H1 (cell line): ENCODE data around the gene EPHA6. TPM values are rescaled to one million over a fixed set of nuclear protein-coding genes. Genes with fewer than 3 reads are reported as not detected.

Source experiments
- CTCF ChIA-PET: fragments of 300-600 bp; sonication (Branson Sonifier 250); formaldehyde crosslinking; loops from one replicate; lab custom pipeline; 2021; ENCODE audit not compliant: partially characterized antibody; lab: Charles Lee
- POLR2A ChIA-PET: fragments of 300-600 bp; sonication (Branson Sonifier 250); formaldehyde crosslinking; loops from one replicate; lab custom pipeline; 2021; ENCODE audit warnings: inconsistent platforms; ENCODE audit not compliant: partially characterized antibody; lab: Charles Lee
- DNase-seq, 2 experiments: peaks; one replicate each; pipeline versions ENCODE4 v3.0.0 to v3.0.0-alpha.2; 2010 to 2022; ENCODE audit warnings: low spot score in 2 of 2, low read depth in 1 of 2, mixed read lengths in 1 of 2
- FAIRE-seq: peaks from 2 replicates; lab custom pipeline; 2011; peaks lifted over from hg19 to GRCh38; lab: Jason Lieb, UNC
- H2AFZ ChIP-seq: 2 replicates; pipeline ENCODE4 v1.8.1; 2012; ENCODE audit warnings: low read length, inconsistent platforms
- H2AK5ac ChIP-seq: 2 replicates; pipeline ENCODE4 v1.6.1; 2013; ENCODE audit warnings: low read depth, low read length
- H2BK120ac ChIP-seq: replicated peaks from 2 replicates; pipeline ENCODE3; 2013; ENCODE audit warnings: low read depth, low read length, inconsistent platforms
- H2BK12ac ChIP-seq: 2 replicates; pipeline ENCODE4 v1.6.1; 2013; ENCODE audit warnings: low read depth, low read length
- H2BK15ac ChIP-seq: 2 replicates; pipeline ENCODE4 v1.6.1; 2013; ENCODE audit warnings: low read length
- H2BK20ac ChIP-seq: 2 replicates; pipeline ENCODE4 v1.6.1; 2013; ENCODE audit warnings: low read length
- H2BK5ac ChIP-seq: 2 replicates; pipeline ENCODE4 v1.6.1; 2013; ENCODE audit warnings: low read depth, low read length
- H3K14ac ChIP-seq: 2 replicates; pipeline ENCODE4 v1.6.1; 2013; ENCODE audit warnings: inconsistent platforms; ENCODE audit not compliant: insufficient read length
- H3K18ac ChIP-seq: 2 replicates; pipeline ENCODE4 v1.6.1; 2013; ENCODE audit warnings: low read length; ENCODE audit errors: extremely low read depth
- H3K23ac ChIP-seq: 2 replicates; pipeline ENCODE4 v1.6.1; 2013; ENCODE audit warnings: inconsistent platforms; ENCODE audit not compliant: insufficient read length
- H3K23me2 ChIP-seq: 2 replicates; pipeline ENCODE4 v1.6.1; 2013; ENCODE audit warnings: low read depth, low read length
- H3K27ac ChIP-seq: 2 replicates; pipeline ENCODE4 v1.6.1; 2011; ENCODE audit warnings: low read depth, low read length, inconsistent platforms
- H3K27me3 ChIP-seq, 4 experiments: replicated peaks in 1 of 4; 1 replicate in 1 of 4; 2 replicates in 3 of 4; pipeline versions ENCODE4 v1.6.1 to v1.8.1; 2011 to 2013; ENCODE audit warnings: low read length in 3 of 4, mild to moderate bottlenecking in 3 of 4, inconsistent platforms in 2 of 4, mixed read lengths in 2 of 4, moderate library complexity in 1 of 4; ENCODE audit not compliant: control insufficient read depth in 3 of 4, insufficient read depth in 3 of 4; ENCODE audit errors: extremely low read depth in 1 of 4
- H3K36me3 ChIP-seq, 4 experiments: 2 replicates each; pipeline versions ENCODE4 v1.6.1 to v1.8.1; 2011 to 2013; ENCODE audit warnings: mild to moderate bottlenecking in 4 of 4, low read length in 3 of 4, moderate library complexity in 2 of 4, control low read depth in 1 of 4, inconsistent platforms in 1 of 4; ENCODE audit not compliant: insufficient read depth in 4 of 4, control insufficient read depth in 2 of 4
- H3K4ac ChIP-seq: replicated peaks from 2 replicates; pipeline ENCODE3; 2013; ENCODE audit warnings: low read length, low read depth, mixed read lengths, inconsistent platforms; ENCODE audit not compliant: insufficient read length
- H3K4me1 ChIP-seq, 4 experiments: replicated peaks in 1 of 4; 1 replicate in 1 of 4; 2 replicates in 3 of 4; pipeline versions ENCODE4 v1.6.1 to v1.8.1; 2011 to 2013; ENCODE audit warnings: low read length in 3 of 4, inconsistent platforms in 2 of 4, mixed read lengths in 1 of 4; ENCODE audit not compliant: insufficient read depth in 4 of 4, control insufficient read depth in 3 of 4
- H3K4me2 ChIP-seq, 2 experiments: 2 replicates each; pipeline versions ENCODE4 v1.6.1 to v1.8.1; 2011 to 2013; ENCODE audit warnings: low read depth in 2 of 2, low read length in 2 of 2, control low read depth in 1 of 2, inconsistent platforms in 1 of 2, mild to moderate bottlenecking in 1 of 2; ENCODE audit not compliant: insufficient read depth in 1 of 2
- H3K4me3 ChIP-seq, 4 experiments: fragments of 200-600, 300-600 bp in 1 of 4; sonication (generic), shearing (Covaris generic), sonication (Bioruptor Twin) in 1 of 4; 2 replicates each; pipeline versions ENCODE4 v1.5.1 to v1.8.1; 2011 to 2016; ENCODE audit warnings: low read length in 4 of 4, low read depth in 3 of 4, control low read depth in 2 of 4, inconsistent platforms in 2 of 4, mild to moderate bottlenecking in 2 of 4, mixed read lengths in 1 of 4, moderate library complexity in 1 of 4; ENCODE audit not compliant: insufficient read depth in 2 of 4; ENCODE audit errors: extremely low read depth in 1 of 4
- H3K56ac ChIP-seq: replicated peaks from 2 replicates; pipeline ENCODE3; 2013; ENCODE audit warnings: low read depth, mild to moderate bottlenecking, mixed read lengths, low read length, inconsistent platforms; ENCODE audit not compliant: insufficient read length
- H3K79me1 ChIP-seq: 2 replicates; pipeline ENCODE4 v1.6.1; 2013; ENCODE audit warnings: low read depth, low read length, control low read depth
- H3K79me2 ChIP-seq, 2 experiments: 2 replicates each; pipeline versions ENCODE4 v1.6.1 to v1.8.1; 2012 to 2013; ENCODE audit warnings: low read length in 2 of 2, mild to moderate bottlenecking in 2 of 2, inconsistent platforms in 1 of 2; ENCODE audit not compliant: insufficient read depth in 2 of 2, control insufficient read depth in 1 of 2
- H3K9ac ChIP-seq, 4 experiments: replicated peaks in 1 of 4; 1 replicate in 1 of 4; 2 replicates in 3 of 4; pipeline versions ENCODE4 v1.6.1 to v1.8.1; 2011 to 2013; ENCODE audit warnings: low read depth in 3 of 4, low read length in 3 of 4, control low read depth in 2 of 4, mild to moderate bottlenecking in 2 of 4, moderate library complexity in 2 of 4, inconsistent platforms in 1 of 4; ENCODE audit errors: extremely low read depth in 1 of 4
- H3K9me3 ChIP-seq, 2 experiments: 2 replicates each; pipeline versions ENCODE4 v1.6.1 to v1.8.1; 2012 to 2013; ENCODE audit warnings: mild to moderate bottlenecking in 2 of 2, moderate library complexity in 2 of 2, control low read depth in 1 of 2, inconsistent platforms in 1 of 2, low read depth in 1 of 2, low read length in 1 of 2, mixed read lengths in 1 of 2; ENCODE audit not compliant: insufficient read depth in 2 of 2
- H4K20me1 ChIP-seq, 2 experiments: replicated peaks in 1 of 2; 2 replicates each; pipeline versions ENCODE3 to v1.8.1; 2011 to 2013; ENCODE audit warnings: inconsistent platforms in 2 of 2, low read length in 2 of 2, mild to moderate bottlenecking in 1 of 2; ENCODE audit not compliant: insufficient read depth in 2 of 2, control insufficient read depth in 1 of 2
- H4K5ac ChIP-seq: 2 replicates; pipeline ENCODE4 v1.6.1; 2013; ENCODE audit warnings: low read length, low read depth, mixed read lengths, inconsistent platforms; ENCODE audit not compliant: insufficient read length
- H4K8ac ChIP-seq: 2 replicates; pipeline ENCODE4 v1.8.0; 2013; ENCODE audit warnings: mild to moderate bottlenecking, moderate library complexity, low read length, inconsistent platforms; ENCODE audit not compliant: insufficient read depth; ENCODE audit errors: extremely low read depth
- H4K91ac ChIP-seq: replicated peaks from 2 replicates; pipeline ENCODE3; 2013; ENCODE audit warnings: low read length, mixed read lengths, inconsistent platforms; ENCODE audit not compliant: insufficient read length
- ATF2 ChIP-seq: IDR thresholded peaks from 2 replicates; pipeline ENCODE4 v1.6.1; 2012; ENCODE audit warnings: low read length, inconsistent platforms
- BACH1 ChIP-seq: IDR thresholded peaks from 2 replicates; pipeline ENCODE4 v1.6.1; 2012; ENCODE audit warnings: low read length, improper control_type of control experiment
- BCL11A ChIP-seq, 2 experiments: IDR thresholded peaks; one replicate each; pipeline ENCODE4 v1.6.1; 2011; ENCODE audit warnings: low read depth in 2 of 2, low read length in 2 of 2, mild to moderate bottlenecking in 2 of 2
- CBX8 ChIP-seq: fragments of 300-800, 300-1000 bp; sonication (generic); IDR thresholded peaks from 2 replicates; pipeline ENCODE4 v1.7.1; 2016; ENCODE audit warnings: low read depth, low read length, borderline replicate concordance
- CTBP2 ChIP-seq: IDR thresholded peaks from 2 replicates; pipeline ENCODE4 v1.7.0; 2011; ENCODE audit warnings: borderline replicate concordance, mild to moderate bottlenecking, moderate library complexity, mixed read lengths, low read length; ENCODE audit not compliant: insufficient read depth, insufficient read length
- HDAC2 ChIP-seq, 2 experiments: fragments of 300-600 bp in 1 of 2; sonication (generic) in 1 of 2; IDR thresholded peaks; 2 replicates each; pipeline ENCODE4 v1.6.1; 2011 to 2012; ENCODE audit warnings: low read depth in 2 of 2, low read length in 2 of 2, mild to moderate bottlenecking in 2 of 2, moderate library complexity in 2 of 2, borderline replicate concordance in 1 of 2, inconsistent platforms in 1 of 2
- MAFK ChIP-seq: IDR thresholded peaks from 2 replicates; pipeline ENCODE4 v1.6.1; 2012; ENCODE audit warnings: low read depth, mild to moderate bottlenecking, improper control_type of control experiment, low read length
- POU5F1 ChIP-seq: IDR thresholded peaks from 2 replicates; pipeline ENCODE4 v1.6.1; 2011; ENCODE audit warnings: low read depth, mild to moderate bottlenecking, low read length, moderate library complexity
- RNF2 ChIP-seq: fragments of 200-900, 300-1000 bp; sonication (generic); IDR thresholded peaks from 2 replicates; pipeline ENCODE4 v1.7.1; 2016; ENCODE audit warnings: borderline replicate concordance, low read depth, mild to moderate bottlenecking, antibody characterized with exemption, low read length; ENCODE audit not compliant: poor library complexity, severe bottlenecking; ENCODE audit errors: missing control alignments
- SAP30 ChIP-seq: fragments of 300-600 bp; sonication (generic); IDR thresholded peaks from 2 replicates; pipeline ENCODE4 v1.7.1; 2012; ENCODE audit warnings: low read length, moderate library complexity, mild to moderate bottlenecking, inconsistent platforms; ENCODE audit not compliant: insufficient read depth, insufficient replicate concordance
- TAF7 ChIP-seq: optimal IDR thresholded peaks from 2 replicates; pipeline ENCODE3; 2011; ENCODE audit warnings: low read depth, mild to moderate bottlenecking, inconsistent platforms, low read length, moderate library complexity, borderline replicate concordance
- WGBS, 2 experiments: shearing (Covaris generic) in 1 of 2; methylation state at CpG; one replicate each; pipeline versions ENCODE4 v1.1.6 to v1.1.7; 2013 to 2015; ENCODE audit warnings: low lambda C conversion rate in 2 of 2, mixed read lengths in 2 of 2, inconsistent platforms in 1 of 2, low coverage in 1 of 2, missing lambda C conversion rate in 1 of 2; ENCODE audit not compliant: insufficient replicate concordance in 2 of 2, insufficient coverage in 1 of 2, insufficient read length in 1 of 2; ENCODE audit errors: extremely low coverage in 1 of 2, missing lambda C conversion rate in 1 of 2; 5-methylcytosine and 5-hydroxymethylcytosine counted together
- polyA plus RNA-seq, 7 experiments: library from polyadenylated mRNA; depleted of rRNA in 3 of 7; stranded (reverse) in 5 of 7; unstranded in 2 of 7; fragments of >200 nt in 5 of 7; fragments of 200-250 nt in 2 of 7; gene quantifications; 1 replicate in 5 of 7; 2 replicates in 1 of 7; 4 replicates in 1 of 7; pipeline versions ENCODE4 v1.2.1 to v1.2.3, GENCODE V29; 2011 to 2013; ENCODE audit warnings: missing spikeins in 2 of 7, mixed read lengths in 2 of 7
- total RNA-seq: library from RNA; stranded (reverse); fragmentation: NEBNext Ultra II Directional; extraction: Animal tissue kit (Norgen Biotek cat#: 25700); gene quantifications from 2 replicates; pipeline ENCODE4 v1.2.1, GENCODE V29; 2021

Gene EPHA6
- total and polyA plus RNA-seq, 2 of the 8 experiments (the other 6 are each of a cell fraction or from before 2014, with no cell fraction given): 0.83 to 3.2 TPM

- no peaks in the 10 kb centered on the region for H3K79me1 ChIP-seq
- no peak overlapping the region for H2BK12ac ChIP-seq
- CTCF ChIA-PET: no interaction called here
- FAIRE-seq (no peak), DNase-seq (no peak)
- H2BK15ac ChIP-seq: no peak overlapping the region
- H4K8ac ChIP-seq: no peak overlapping the region
- no peaks in the 10 kb centered on the region for H3K23me2 ChIP-seq
- H3K56ac ChIP-seq: no peak overlapping the region
- H2BK20ac ChIP-seq: no peak overlapping the region
- no peak overlapping the region for H2BK120ac ChIP-seq
- H3K23ac ChIP-seq: no peak overlapping the region
- no peak overlapping the region for H3K14ac ChIP-seq
- no peak overlapping the region for H2BK5ac ChIP-seq
- H4K91ac ChIP-seq: no peak overlapping the region
- no peaks in the 10 kb centered on the region for H3K27me3 ChIP-seq
- H2AFZ ChIP-seq: no peak overlapping the region
- H3K36me3 ChIP-seq: no peaks in the 10 kb centered on the region
- H3K4me3 ChIP-seq: no peak overlapping the region
- no peak overlapping the region for H3K27ac ChIP-seq
- H3K9me3 ChIP-seq: no peaks in the 10 kb centered on the region
- 81% methylated on average over 2 of the region's 2 CpGs; no CpG with 5 or more reads in 1 of the 2 experiments for WGBS, 2 experiments
- H4K20me1 ChIP-seq: no peaks in the 10 kb centered on the region
- H3K9ac ChIP-seq: no peak overlapping the region
- no peaks in the 10 kb centered on the region for H3K79me2 ChIP-seq
- POLR2A ChIA-PET: interaction anchor here (0.6 kb wide), 1 partner anchor 357 kb away, joined by 4 read pairs; no protein-coding TSS in a partner anchor
- H3K4me2 ChIP-seq: no peak overlapping the region
- no peak overlapping the region for H2AK5ac ChIP-seq
- H3K4me1 ChIP-seq: peaks cover 0 to 2% (median 0%) of the 10 kb centered on the region in 4 experiments; a peak in 1 of 7 replicates
- H4K5ac ChIP-seq: no peak overlapping the region
- no peak overlapping the region for H3K18ac ChIP-seq
- H3K4ac ChIP-seq: no peak overlapping the region
- TF ChIP-seq BACH1 (no peak), HDAC2 (IDR thresholded peaks at IDR 0.05; ENCODE audit: borderline replicate concordance in 1 of 2, low read depth in 2 of 2, low read length in 2 of 2) (no peak), BCL11A (IDR thresholded peaks at IDR 0.05; ENCODE audit: low read depth in 2 of 2, low read length in 2 of 2) (no peak), POU5F1 (no peak), TAF7 (no peak), ATF2 (no peak), MAFK (no peak), RNF2 (no peak), CTBP2 (no peak), SAP30 (no peak), CBX8 (no peak)
Measured at GRCh38 chr3:96831175-96831574, 16.8 kb downstream of the EPHA6 start.
